Activated T-cell treated with anti-CD3 and anti-CD28 coated beads for 4 hours (primary cell): ENCODE results near the gene LHX3.

ENCODE experiments used
- DNase-seq: peaks from one replicate; pipeline ENCODE4 v3.0.0-alpha.2; 2020

The LHX3 gene

DNA sequence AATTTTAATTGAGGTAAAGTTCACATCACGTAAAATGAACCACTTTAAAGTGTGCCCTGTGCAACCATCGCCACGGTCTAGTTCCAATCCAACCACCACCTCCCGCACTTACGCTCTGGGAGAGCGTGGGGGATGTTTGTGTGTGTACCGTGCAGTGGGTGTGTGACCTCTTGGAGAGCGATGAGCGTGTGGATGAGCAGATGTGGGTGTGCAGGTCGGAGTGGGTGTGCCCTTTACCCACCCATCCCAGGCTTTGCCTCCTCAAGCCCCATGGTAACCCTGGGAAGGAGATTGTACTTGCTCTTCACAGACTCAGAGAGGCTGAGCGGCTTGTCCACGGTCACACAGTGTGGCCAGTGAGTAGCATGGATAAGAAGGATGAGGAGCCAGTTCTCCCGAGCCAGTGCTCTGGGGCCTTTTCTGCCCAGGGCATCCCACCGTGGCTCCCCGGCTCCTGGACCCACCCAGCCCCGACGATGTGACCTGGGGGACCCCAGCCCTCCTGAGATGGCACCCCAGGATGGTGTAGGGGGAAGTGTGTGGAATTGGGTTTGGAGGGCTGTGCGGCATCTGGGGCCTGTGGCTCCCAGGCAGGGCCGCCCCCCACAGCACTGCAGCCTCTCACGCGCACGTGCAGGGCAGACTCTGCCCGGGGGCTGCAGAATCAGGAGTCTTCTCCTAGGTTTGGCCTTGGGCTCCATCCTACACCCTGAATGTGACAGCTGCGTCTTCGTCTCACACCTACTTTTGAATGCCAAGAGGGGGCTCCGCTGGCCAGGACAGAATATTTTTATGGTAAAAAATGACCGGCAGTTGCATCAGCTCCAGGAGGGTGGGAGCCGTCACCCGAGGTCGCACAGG, 13.6 kb downstream of the LHX3 start:
- no peak for DNase-seq

DNA sequence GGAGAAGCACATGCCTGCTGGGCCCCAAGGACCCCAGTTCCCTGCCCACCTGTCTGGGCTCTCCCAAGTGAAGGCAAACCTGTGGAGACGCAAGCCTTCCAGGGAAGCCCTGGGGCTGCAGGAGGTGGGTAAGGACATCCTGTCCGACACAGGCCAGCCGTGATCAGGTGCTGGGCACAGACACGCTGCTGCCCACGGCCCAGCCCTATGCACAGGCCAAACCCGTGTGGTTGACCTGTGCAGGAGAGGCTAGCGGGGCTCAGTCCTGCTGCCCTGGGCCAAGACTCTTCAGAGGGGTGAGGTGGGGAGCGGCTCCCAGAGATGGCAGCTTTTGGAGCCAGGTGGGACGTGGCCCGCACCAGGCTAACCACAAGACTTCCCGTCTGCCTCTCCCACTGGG, 14.3 kb downstream of the LHX3 start:
- no peak for DNase-seq

DNA sequence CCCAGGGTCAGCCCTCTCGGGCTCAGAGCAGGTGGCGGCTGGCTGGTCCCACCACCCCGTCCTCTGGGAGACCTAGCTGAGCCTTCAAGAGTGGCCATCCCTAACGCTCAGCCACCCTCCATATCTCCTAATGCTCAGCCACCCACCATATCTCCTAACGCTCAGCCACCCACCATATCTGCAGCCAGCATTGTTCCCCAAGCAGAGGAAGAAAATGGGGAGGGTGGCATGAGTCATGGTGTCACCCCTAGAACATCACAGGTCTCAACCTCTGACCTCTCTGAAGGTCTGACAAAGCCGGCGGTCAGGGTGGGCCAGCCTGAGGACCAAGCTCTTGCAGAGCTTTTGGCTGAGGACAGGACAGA, 14.7 kb downstream of the LHX3 start:
- DNase-seq = no peak

DNA sequence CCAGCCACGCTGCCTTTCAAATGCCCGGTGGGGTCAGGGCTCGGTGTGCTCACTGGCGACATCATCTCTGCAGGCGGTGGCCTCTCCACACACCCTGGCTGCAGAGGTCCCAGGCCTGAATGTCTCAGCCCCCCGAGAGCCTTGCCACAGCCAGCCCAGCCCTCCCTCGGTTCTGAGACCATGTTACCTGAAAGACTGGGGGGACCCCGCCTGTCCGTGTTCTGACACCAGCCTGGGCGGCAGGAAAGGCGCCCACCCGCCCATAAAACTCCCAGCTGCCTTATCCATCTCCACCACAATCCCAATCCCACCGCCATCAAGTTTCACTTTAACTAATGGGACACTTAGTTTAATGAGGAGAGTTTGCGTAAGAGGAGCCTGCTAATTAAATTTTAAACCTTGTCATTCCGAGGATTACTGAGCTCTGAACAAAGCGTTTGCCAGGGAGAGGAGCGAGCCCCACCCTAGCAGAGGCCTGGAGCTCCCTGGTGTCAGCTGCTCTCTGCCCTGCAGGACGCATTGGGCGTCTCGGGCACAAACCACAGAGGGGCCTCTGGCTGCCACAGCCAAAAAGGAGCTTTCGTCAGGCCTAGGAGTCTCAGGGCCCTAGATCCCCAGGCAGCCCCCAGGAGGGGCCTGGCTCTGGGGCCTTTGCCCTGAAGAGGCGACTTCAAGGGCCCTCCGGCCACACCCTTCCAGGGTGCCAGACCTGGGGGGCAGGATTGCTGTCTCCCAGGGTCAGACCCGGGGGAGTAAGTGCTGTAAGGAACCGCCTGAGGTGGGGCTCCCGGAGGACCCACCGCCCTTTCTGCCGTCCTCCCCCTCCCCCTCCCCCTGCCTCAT, 15.3 kb downstream of the LHX3 start:
- DNase-seq = no peak

DNA sequence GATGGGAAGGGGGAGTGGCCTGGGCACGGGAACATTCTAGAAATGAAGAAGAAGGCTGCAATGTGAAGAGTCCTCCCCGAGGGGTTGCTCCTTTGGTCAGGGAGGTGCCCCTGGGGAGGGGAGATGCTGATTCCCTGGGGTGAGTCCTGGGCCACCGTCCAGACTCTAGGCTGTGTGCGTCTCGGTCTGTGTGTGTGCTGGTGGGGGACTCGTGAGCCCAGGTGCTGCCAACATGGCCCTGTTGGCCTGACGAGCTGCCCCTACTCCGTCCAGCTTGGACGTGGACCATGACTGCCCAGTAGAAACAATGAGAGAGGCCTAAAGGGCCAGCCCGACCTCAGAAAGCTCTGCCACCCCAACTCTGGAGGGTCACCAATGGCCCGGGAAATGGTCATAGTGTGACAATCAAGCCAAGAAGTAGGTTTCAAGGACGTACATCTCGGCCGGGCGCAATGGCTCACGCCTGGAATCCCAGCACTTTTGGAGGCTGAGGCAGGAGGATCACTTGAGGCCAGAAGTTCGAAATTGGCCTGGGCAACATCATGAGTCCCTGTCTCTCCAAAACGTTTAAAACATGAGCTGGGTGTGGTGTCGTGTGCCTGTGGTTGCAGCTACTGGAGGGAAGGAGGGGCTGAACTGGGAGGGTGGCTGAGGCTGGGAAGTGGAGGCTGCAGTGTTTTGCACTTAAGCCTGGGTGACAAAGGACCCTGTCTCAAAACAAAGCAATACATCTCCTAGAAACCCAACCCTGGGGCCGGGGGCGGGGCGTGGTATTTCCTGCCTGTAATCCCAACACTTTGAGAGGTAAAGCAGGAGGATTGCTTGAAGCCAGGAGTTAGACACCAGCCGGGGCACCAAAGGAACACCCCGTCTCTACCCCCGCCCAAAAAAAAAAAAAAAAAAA, 17.0 kb downstream of the LHX3 start:
- DNase-seq = no peak

DNA sequence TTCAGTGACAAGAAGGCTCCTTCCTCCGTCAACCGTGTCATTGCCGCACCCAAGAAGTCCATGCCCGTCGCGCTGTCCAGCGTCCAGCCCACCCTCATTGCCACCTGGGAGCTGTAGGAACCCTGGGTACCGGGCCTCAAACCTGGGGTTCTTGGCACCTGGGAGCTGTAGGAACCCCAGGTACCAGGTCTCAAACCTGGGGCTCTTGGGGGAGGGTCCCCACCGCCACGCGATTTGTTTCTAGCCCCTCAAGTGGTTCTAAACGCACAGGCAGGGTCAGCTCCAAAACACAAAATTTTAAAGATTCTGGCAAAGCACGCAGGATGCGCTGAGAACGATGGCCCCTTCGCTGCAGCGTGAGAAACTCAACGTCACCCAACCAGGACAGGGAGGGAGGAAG, 17.7 kb downstream of the LHX3 start:
- no peak for DNase-seq

DNA sequence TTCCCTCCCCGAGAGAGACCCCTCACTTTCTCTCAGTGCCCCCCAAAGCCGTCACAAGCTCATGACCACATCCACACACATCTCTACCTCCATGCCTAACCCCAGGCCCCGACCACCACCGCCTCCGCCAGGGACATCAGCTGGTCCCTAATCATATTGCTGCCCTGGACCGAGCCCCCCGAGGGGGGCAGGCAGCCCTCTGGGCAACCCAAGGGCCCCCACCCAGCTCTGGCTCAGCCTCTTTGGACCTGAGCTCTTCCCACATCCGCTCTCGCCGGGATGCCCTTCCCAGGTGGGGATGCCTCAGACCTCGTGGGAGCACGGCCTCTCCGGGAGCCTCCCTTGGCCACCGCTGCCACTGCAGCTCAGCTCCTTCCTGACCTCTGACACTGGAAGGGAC, 18.5 kb downstream of the LHX3 start:
- DNase-seq = no peak

DNA sequence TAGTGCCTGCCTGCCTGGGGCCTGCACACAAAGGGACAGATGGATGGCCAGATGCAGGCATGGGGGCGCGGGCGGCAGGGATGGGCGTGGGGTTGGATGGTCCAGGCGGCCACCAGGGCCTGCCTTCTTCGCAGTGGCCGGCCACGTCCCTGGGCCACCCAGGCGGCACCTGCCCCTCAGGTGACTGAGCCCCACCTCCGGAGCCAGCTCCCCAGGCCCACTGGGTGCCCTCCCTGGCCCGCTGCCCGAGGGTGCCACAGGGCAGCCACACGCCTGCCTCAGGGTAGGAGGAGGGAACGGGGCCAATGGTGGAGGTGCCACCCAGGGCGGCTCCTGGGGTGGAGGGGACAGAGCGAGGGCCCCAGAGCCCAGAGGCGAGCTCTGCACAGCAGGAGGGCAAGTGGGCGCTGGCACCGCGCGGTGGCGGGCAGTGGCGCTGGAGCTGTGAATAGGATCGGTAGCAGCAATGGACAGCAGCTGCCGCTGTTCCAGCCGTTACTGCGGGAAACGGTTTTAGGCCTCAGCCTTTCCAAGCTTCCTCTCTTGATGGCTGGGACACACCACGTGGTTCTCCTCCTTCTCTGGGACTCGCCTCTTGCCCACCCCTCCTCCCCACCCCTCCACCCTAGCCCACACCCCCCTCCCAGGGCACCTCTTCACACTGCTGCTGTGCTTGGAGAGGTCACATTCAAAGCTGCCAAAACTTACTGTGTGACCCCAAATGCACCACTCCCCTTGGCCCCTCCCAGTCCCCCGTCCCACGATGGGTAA, 19.1 kb downstream of the LHX3 start:
- no peak for DNase-seq

DNA sequence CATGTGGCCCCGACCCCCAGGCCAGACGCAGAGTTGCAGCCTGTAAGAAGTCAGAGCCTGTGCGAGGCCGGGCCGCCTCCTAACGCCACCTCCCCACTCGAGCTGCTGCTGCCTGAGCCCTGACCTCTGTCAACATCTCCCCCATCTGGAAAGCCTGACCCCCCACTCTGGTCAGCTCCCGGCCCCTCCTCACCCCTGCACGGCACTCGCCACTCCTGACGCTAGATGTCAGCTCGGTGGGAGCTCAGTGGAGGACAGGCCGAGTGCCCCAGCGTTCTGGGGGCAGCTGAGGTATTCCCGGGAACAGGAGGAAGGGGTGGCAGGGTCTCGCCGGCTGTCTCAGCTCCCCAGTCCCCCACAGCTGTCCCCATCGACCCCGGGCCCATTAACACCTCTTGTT, 19.9 kb downstream of the LHX3 start:
- DNase-seq = no peak

DNA sequence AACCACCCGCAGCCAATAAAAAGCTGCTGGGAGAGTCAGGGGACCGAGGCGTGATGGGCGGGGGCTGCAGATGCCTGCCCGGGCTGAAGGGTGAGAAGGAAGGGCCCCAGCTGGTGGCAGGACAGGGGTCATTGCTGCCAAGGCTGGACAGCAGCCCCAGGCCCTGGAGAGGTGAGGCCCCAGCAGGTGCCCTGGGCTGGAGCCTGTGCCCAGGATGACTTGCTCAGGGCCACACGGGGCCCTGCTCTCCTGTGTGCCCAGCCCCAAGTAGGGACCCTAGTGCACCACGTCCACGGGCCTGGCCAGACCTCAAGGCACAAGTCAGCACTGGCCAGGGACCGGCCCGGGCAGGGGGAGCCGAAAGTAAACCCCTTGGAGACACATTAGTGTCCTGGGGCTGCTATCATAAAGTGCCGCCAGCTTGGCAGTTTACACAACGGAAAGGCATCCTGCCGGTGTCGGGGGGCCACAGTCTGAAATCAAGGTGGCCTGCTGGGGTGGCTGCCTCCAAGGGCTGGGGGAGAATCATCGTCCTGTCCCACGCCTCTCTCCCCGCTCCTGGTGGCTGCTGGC, 22.0 kb downstream of the LHX3 start:
- DNase-seq = no peak

DNA sequence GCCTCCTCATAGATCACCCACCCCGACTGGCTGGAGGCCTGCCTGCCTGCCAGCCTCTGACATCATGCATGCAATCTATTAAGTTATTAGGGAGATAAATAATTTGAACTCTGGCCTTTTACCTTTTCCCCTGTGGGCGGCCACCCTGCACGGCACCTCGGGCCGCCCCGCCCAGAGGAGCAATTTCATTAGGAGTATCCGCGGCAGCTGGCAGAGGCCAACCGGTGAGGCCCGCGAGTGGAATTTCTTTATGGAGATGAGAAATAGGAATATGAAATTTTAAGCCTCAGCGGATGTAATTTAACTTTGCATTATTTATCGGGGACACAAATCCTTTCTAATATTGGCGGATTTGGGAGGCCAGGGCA, 22.5 kb downstream of the LHX3 start:
- no peak for DNase-seq

DNA sequence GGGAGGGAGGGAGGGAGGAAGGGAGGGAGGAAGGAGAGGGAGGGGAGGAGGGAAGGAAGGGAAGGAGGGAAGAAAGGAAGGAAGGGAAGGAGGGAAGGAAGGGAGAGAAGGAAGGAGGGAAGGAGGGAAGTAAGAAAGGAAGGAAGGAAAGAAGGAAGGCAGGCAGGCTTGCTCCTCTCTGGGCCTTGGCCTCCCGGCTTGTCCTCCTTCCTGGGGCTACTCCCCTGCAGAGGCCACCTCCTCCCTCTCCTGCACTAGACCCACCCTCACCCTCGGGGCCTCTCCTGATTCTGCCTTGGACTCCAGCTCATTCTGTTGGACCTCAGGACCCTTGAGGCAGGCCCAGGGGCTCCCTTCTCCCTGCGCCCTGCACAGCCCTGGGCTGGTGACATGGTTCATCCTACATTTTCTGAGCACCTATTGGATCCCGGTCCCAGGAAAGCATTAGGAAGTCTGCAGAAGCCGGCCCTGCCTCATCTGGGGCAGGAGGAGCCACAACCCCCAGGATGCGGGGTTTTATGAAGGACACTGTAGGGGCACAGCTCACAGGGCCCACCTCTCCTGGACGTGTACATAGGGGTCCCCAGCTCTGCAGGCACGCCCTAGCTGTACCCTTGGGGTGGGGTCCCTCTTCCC, 23.0 kb downstream of the LHX3 start:
- DNase-seq = no peak

DNA sequence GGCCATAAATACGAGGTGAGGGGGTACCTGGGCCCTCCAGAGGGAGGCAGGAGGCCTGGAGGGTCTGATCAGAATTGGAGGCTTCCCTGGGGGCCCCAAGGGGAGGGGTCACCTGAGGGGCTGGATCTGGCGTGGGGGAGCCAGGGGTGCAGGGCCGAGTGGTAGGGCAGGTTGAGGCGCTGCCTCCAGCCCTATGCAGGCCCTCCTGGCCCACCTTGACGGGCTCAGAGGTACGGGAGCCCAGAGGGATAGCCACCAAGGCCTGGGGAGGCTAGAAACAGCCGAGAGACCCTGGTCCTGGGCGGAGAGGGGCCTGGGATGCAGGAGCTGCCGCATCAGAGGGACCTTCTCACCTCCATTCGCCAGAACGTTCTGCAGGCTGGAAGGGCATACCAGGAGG, 24.3 kb downstream of the LHX3 start:
- DNase-seq = no peak

DNA sequence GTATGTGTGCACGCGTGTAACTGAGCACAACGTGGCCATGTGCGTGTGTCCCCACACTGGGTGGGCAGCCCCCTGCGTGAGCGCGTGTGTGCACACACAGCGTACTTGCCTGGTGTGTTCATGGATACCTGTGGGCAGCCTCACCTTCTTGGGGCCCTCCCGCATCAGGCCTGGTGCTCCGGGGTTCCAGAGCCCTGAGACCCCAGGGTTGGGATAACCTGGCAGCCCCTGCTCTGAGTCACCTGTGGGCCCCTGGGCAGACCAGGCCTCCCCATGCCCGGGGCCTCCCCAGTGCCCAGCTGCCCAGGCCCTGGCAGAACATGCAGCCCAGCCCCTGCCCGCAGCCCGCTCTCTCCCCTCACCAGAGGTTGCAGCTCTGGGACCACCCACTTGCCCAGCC, 25.2 kb downstream of the LHX3 start:
- no peak for DNase-seq

DNA sequence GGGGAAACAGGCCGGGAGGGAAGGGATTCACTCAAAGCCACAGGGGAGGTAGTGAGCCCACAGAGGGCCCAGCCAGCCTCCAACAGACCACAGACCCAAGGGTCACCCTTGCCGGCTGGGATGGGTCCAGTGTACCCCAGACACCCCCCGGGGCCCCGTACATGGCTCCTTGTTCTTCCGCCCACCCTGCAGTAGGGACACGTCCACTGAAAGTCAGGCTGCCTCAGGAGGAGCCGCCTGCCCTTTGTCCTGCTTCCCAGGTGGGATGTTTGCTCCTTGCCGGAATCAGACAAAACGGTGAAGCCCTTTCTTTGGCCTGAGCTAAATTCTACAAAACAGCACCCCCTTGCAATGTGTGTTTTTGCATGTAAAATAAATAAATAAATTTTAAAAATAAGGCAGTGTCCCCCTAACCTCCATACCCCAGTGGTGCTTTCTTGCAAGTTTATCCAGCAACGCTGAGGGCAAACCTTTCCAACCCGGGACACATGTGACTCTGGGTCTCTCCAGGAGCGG, 25.8 kb downstream of the LHX3 start:
- no peak for DNase-seq

DNA sequence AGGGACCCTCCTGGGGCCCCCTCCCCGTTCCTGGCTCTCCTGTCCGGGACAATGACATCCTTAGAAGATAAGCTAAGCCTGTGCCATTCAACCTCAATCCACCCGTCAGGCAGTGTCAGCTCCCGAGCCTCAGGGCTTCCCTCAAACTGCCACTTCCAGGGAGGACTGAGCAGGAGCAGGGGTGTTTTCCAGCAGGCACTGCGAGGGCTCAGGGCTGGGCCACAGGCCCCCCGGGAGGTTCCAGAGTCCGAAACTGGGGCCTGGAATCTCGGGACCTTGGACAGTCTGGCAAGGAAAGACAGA, 26.2 kb downstream of the LHX3 start:
- DNase-seq = no peak

DNA sequence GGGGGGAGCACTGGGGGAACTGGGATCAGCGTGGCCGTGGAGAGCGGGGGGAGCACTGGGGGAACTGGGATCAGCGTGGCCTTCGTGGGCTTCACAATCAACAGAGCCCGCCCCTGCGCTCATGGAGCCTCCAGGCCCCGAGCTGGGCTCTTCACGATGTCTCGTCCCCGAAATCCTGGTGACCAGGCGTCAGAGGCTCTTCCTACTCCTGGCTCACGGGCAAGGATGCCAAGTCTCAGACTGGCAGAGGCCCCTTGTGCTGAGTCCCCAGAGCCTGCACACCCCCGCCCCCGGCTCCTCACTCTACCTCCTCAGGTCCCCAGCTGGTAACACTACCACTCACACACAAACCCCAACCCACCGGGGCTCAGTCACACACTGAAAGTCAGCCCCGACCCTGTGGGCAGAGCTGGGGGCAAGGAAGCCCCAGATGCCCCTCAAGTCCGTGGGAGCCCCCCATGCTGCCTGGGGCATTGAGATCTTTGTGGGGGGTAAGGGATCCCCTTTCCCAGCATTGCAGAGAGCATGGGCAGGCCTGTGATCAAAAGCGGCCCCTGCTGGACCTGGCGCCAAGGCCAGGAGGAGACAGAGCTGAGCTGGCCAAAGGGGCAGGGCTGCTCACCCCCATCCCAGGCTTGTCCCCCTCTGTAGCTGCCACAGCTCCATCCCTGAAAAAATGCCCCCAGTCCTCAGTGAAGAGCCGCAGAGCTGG, 26.7 kb downstream of the LHX3 start:
- DNase-seq = no peak

DNA sequence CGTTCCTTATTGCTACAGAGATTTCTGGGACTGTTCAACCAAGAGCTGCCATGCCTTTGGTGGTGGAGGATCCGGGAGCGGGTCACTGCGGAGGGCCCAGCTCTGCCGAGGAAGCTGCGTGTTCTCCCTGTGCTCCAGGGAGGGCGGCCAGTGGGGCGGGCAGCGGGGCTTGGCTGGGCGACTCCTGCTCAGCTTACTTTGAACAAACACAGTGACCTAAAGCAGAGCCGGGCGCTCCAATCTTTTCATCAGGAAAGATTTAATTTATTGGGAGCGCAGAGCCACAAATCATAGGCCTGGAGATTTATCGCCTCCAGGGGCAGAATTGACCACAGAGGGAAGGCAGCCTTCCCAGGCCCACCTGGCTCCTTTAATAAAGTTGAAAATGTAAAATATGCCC, 27.7 kb downstream of the LHX3 start:
- DNase-seq = no peak

DNA sequence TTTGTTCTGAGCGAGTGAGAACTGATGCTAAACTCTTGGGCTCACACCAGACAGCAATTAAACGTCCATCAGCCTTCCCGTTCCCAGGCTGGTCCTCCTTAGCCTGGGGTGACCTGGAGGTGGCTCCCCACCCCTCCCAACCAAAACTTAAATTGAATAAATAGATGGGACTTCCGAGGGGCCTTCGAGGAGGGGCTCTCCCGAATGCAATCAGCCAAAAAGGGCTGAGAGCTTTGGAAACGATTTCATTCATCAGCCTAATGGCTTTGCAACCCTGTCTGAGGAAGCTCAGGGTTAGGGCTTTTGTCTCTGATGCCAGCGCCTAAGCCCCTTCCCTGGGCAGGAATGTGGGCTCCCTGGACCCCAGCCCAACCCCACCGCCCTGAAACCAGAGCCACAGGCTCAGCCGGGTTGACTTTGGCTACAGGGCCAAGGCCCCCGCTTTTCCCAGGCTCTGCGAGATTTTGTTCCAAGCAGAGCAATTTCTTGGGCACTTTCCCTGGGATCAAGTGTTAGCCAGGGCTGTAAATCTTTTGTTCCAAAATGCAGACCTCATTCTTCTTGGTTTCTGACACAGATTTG, 29.2 kb downstream of the LHX3 start:
- no peak for DNase-seq

DNA sequence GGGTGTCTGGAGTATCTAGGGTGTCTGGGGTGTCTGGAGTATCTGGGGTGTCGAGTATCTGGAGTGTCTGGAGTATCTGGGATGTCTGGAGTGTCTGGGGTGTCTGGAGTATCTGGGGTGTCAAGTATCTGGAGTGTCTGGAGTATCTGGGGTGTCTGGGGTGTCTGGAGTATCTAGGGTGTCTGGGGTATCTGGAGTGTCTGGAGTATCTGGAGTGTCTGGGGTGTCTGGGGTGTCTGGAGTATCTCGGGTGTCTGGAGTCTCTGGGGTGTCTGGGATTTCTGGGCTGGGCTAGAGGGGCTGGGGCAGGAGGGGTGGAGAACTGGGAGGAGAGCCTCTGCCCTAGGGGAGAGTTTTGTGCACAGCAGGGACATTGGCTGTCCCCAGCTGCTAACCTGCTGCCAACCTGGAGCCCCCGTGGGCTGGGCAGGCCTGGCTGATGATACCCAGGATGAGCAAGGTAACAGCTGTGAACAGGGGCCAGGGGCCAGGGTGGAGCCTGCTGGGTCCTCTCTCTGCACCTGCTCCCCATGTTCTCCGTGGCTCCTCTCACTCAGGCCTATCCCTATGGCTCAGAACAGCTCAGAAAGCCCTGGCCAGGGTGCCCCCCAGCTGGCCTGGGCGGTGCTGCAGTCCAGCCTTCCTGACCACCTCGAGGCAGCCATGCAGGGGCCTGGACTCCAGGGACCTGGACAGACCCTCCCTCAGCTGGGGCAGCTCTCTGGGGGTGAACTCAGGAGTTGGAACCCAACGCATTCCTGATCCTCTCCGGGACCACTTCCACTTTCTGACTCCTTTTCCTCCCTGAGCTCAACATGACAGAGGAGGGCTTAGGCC, 29.9 kb downstream of the LHX3 start:
- no peak for DNase-seq
